Glomerular visceral epithelial cell (primary cell): ENCODE measurements around the gene UROS.

Source experiments
- DNase-seq: peaks from one replicate; pipeline ENCODE4 v3.0.0-alpha.2; 2016; ENCODE audit errors: extremely low spot score

The UROS gene

GRCh38 chr10:125762692-125763648, 60.1 kb downstream of the UROS start:
- DNase-seq: no peak

GRCh38 chr10:125761961-125762360, 61.1 kb downstream of the UROS start:
- DNase-seq: no peak

GRCh38 chr10:125757742-125758141, 65.3 kb downstream of the UROS start:
- DNase-seq: no peak

GRCh38 chr10:125756853-125757487, 66.1 kb downstream of the UROS start:
- no peak for DNase-seq

- no peak for DNase-seq
These were observed 66.9 kb downstream of the UROS start for GRCh38 chr10:125756196-125756595.

GRCh38 chr10:125747417-125747816, 75.6 kb downstream of the UROS start:
- DNase-seq: no peak

GRCh38 chr10:125744909-125745308, 78.1 kb downstream of the UROS start:
- no peak for DNase-seq

GRCh38 chr10:125742465-125742864, 80.6 kb downstream of the UROS start:
- peak; percentile 17 for DNase-seq

GRCh38 chr10:125739994-125740679, 82.9 kb downstream of the UROS start:
- no peak for DNase-seq
